ENCODE measurements around the gene HPCAL1. TPM values are rescaled to one million over a fixed set of nuclear protein-coding genes. Genes with fewer than 3 reads are reported as not detected.

HPCAL1 gene
- total and polyA plus RNA-seq, 2 of the 8 experiments (the other 6 are each of a cell fraction or from before 2014, with no cell fraction given), result 5.8 to 8.6 TPM

GRCh38 chr2:10326707-10327594 is 24.2 kb downstream of the HPCAL1 start (continued):
- TF ChIP-seq SAP30 (IDR thresholded peaks at IDR 0.05; ENCODE audit: insufficient read depth, insufficient replicate concordance, low read length) (no peak), EZH2 (IDR thresholded peaks at IDR 0.05; ENCODE audit: low read depth, low read length, severe bottlenecking) (no peak), ATF2 (IDR thresholded peaks at IDR 0.05; ENCODE audit: low read length) (no peak), BRCA1 (IDR thresholded peaks at IDR 0.05; ENCODE audit: low read depth, low read length) (no peak), RXRA (IDR thresholded peaks at IDR 0.05; ENCODE audit: insufficient read depth, low read depth, low read length) (no peak), RFX5 (IDR thresholded peaks at IDR 0.05; ENCODE audit: borderline replicate concordance, low read depth, low read length) (no peak), RNF2 (IDR thresholded peaks at IDR 0.05; ENCODE audit: borderline replicate concordance, low read depth, low read length, missing control alignments, poor library complexity, severe bottlenecking) (no peak), CHD2 (IDR thresholded peaks at IDR 0.05; ENCODE audit: low read length) (no peak)
